HCT116 (cell line): Measurements from ENCODE around the gene DAGLB. TPM values are rescaled to one million over a fixed set of nuclear protein-coding genes. Genes with fewer than 3 reads are reported as not detected.

Experiments used
- ATAC-seq: fragments of 200-7000 bp; cut with Tn5 transposase; 2 replicates; pipeline ENCODE4 v1.9.1; 2020; ENCODE audit warnings: mild to moderate bottlenecking, moderate library complexity
- BruUV-seq: library from RNA; stranded (reverse); fragments of 400-500 nt; replicated peaks from 2 replicates; lab custom pipeline; 2021; lab: Mats Ljungman, UMichigan
- CTCF ChIA-PET: fragments of 300-600 bp; sonication (Branson Sonifier 250); formaldehyde crosslinking; loops from one replicate; lab custom pipeline; 2021; ENCODE audit warnings: antibody characterized with exemption; lab: Charles Lee
- POLR2A ChIA-PET: fragments of 300-600, 350-600 bp; sonication (Branson Sonifier 250); formaldehyde crosslinking; loops from one replicate; lab custom pipeline; 2021; ENCODE audit warnings: antibody characterized with exemption; lab: Charles Lee
- RAD21 ChIA-PET, 2 experiments: fragments of 300-600 bp; sonication (Branson Sonifier 250); formaldehyde crosslinking; loops; one replicate each; lab custom pipeline; 2023; ENCODE audit warnings: low total read pairs in 2 of 2; ENCODE audit not compliant: uncharacterized antibody in 2 of 2, unreplicated experiment in 2 of 2, low non-redundant PET in 1 of 2; lab: Charles Lee
- DNase-seq: peaks from one replicate; pipeline ENCODE4 v3.0.0-alpha.2; 2010; ENCODE audit warnings: low read depth, low spot score
- H2AFZ ChIP-seq: fragments of 200-600 bp; shearing (Covaris generic), sonication (generic); 2 replicates; pipeline ENCODE4 v1.6.1; 2017; ENCODE audit warnings: low read depth, mixed run types, mixed read lengths, antibody characterized with exemption, low read length; ENCODE audit not compliant: poor library complexity, severe bottlenecking
- H3K27ac ChIP-seq: 2 replicates; pipeline ENCODE4 v1.5.1; 2012; ENCODE audit warnings: low read depth, low read length
- H3K27me3 ChIP-seq: fragments of 200-600 bp; sonication (generic); 2 replicates; pipeline ENCODE4 v1.6.1; 2016; ENCODE audit warnings: mixed run types, low read length, mixed read lengths; ENCODE audit not compliant: insufficient read depth
- H3K36me3 ChIP-seq, 2 experiments: fragments of 200-500 bp in 1 of 2; fragments of 200-600 bp in 1 of 2; sonication (Bioruptor generic) in 1 of 2; sonication (generic) in 1 of 2; 2 replicates each; pipeline versions ENCODE4 v1.5.1 to v1.6.1; 2014 to 2016; ENCODE audit warnings: low read length in 2 of 2, inconsistent platforms in 1 of 2, mixed read lengths in 1 of 2, mixed run types in 1 of 2; ENCODE audit not compliant: insufficient read depth in 2 of 2, control insufficient read depth in 1 of 2
- H3K4me1 ChIP-seq, 2 experiments: fragments of 200-600 bp in 1 of 2; sonication (generic) in 1 of 2; 2 replicates each; pipeline versions ENCODE4 v1.5.1 to v1.6.1; 2012 to 2017; ENCODE audit warnings: low read length in 2 of 2, inconsistent platforms in 1 of 2, mild to moderate bottlenecking in 1 of 2, mixed read lengths in 1 of 2, mixed run types in 1 of 2, moderate library complexity in 1 of 2; ENCODE audit not compliant: insufficient read depth in 2 of 2, control insufficient read depth in 1 of 2
- H3K4me2 ChIP-seq: fragments of 200-600 bp; sonication (generic); 2 replicates; pipeline ENCODE4 v1.6.1; 2017; ENCODE audit warnings: mixed run types, low read length, mixed read lengths
- H3K4me3 ChIP-seq, 2 experiments: fragments of 200-600 bp in 1 of 2; sonication (generic) in 1 of 2; replicated peaks in 1 of 2; 2 replicates each; pipeline ENCODE4 v1.5.1; 2011 to 2016; ENCODE audit warnings: low read length in 2 of 2, control low read depth in 1 of 2, low read depth in 1 of 2, mild to moderate bottlenecking in 1 of 2, mixed read lengths in 1 of 2, mixed run types in 1 of 2
- H3K79me2 ChIP-seq: fragments of 200-600 bp; sonication (generic); 2 replicates; pipeline ENCODE4 v1.6.1; 2017; ENCODE audit warnings: mild to moderate bottlenecking, mixed run types, low read length, moderate library complexity, mixed read lengths; ENCODE audit not compliant: insufficient read depth
- H3K9ac ChIP-seq: fragments of 200-600 bp; sonication (generic); 2 replicates; pipeline ENCODE4 v1.6.1; 2016; ENCODE audit warnings: low read length, mixed read lengths
- H3K9me2 ChIP-seq: fragments of 200-600 bp; sonication (generic), shearing (Covaris generic); 2 replicates; pipeline ENCODE4 v1.6.1; 2017; ENCODE audit warnings: mixed run types, mild to moderate bottlenecking, moderate library complexity; ENCODE audit not compliant: insufficient read depth
- H3K9me3 ChIP-seq, 2 experiments: fragments of 200-500 bp in 1 of 2; fragments of 200-600 bp in 1 of 2; sonication (Bioruptor generic) in 1 of 2; sonication (generic) in 1 of 2; 2 replicates each; pipeline ENCODE4 v1.6.1; 2014 to 2017; ENCODE audit warnings: low read length in 2 of 2, mixed read lengths in 2 of 2, inconsistent platforms in 1 of 2, low read depth in 1 of 2, mild to moderate bottlenecking in 1 of 2, mixed run types in 1 of 2, moderate library complexity in 1 of 2; ENCODE audit not compliant: control insufficient read depth in 1 of 2, insufficient read depth in 1 of 2
- H4K20me1 ChIP-seq: fragments of 200-600 bp; sonication (generic), shearing (Covaris generic); 2 replicates; pipeline ENCODE4 v1.6.1; 2017; ENCODE audit warnings: mixed run types, mild to moderate bottlenecking, moderate library complexity; ENCODE audit not compliant: insufficient read depth
- RAD21 ChIP-seq: IDR thresholded peaks from 2 replicates; pipeline ENCODE4 v1.6.1; 2012; ENCODE audit warnings: low read depth, mild to moderate bottlenecking
- SP1 ChIP-seq: IDR thresholded peaks from 2 replicates; pipeline ENCODE4 v1.6.1; 2012; ENCODE audit warnings: low read depth
- SRF ChIP-seq: IDR thresholded peaks from 2 replicates; pipeline ENCODE4 v1.6.1; 2012; ENCODE audit warnings: low read depth
- intact Hi-C: fragments of 100-400 bp; cut with micrococcal nuclease; formaldehyde crosslinking; loops from 2 replicates; pipeline ENCODE4 v1.10.0; 2022
- total RNA-seq: library from RNA; stranded (reverse); gene quantifications from one replicate; pipeline ENCODE4 v1.2.1, GENCODE V29; 2021; ENCODE audit not compliant: unreplicated experiment
- TF ChIP-seq, protein P1 (sequence below), 3 experiments: fragments of 200-600 bp in 1 of 3; sonication (generic) in 1 of 3; IDR thresholded peaks in 2 of 3; conservative IDR thresholded peaks in 1 of 3; 2 replicates each; pipeline ENCODE4 v1.5.1; 2012 to 2017; ENCODE audit warnings: low read depth in 2 of 3, low read length in 2 of 3, antibody characterized with exemption in 1 of 3, borderline replicate concordance in 1 of 3, control low read depth in 1 of 3, mild to moderate bottlenecking in 1 of 3, mixed read lengths in 1 of 3, mixed run types in 1 of 3, moderate library complexity in 1 of 3; ENCODE audit not compliant: insufficient read depth in 1 of 3

The DAGLB gene
- total RNA-seq, 1 experiment from 2014 or later, result 30.2 TPM

DNA sequence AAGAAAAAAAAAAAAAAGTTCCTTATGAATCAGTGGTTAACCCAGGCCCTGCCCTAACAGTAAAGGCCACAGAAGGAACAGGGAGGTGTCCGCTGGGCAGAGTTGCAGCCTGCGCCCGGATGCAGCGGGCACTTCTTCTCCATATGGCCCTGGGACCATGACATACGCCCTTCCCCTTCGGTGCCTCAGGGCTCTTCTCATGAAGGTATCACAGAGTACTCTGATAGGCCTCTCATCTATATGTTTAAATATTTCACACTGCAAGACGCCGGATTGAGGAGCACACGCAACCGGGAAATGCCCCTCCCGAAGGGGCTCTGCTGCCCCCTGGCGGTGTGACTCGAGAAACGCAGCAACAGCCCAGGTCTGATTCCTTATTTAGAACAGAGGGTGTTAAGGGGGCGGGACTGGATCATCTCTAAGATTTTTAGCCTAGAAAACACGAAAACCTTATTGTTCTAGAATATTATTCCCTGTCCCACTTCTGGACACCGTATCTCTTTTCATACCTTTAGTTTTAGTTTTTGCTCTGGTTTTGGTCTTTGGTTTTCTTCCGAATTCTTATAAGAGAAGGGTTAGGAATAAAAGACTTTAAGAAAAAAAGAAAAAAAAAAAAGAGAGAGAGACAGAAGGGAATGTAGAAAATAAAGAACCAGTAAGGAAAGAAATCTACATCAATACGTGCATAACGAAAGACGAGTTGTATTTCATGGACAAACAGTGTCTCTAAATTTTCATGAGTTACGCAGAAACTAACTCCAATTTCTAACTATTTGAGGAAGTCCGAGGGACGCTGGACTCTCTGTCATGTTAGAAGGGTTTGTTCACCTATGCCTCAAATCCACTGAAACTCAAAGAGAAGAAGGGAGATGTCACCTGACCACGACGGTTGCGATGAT is 12.0 kb downstream of the DAGLB start:
- POLR2A ChIA-PET, result no interaction called here
- H3K36me3 ChIP-seq, result peaks cover 8 to 35% of the 10 kb centered on the region in 2 experiments
- DNase-seq, result no peak

More for the DNA sequence above, 12.0 kb downstream of the DAGLB start:
- Histone ChIP-seq H3K4me1 (peaks cover 36 to 80% of the 10 kb centered on the region in 2 experiments), H3K79me2 (peaks cover 95% of the 10 kb centered on the region), H3K9me3 (no peaks in the 10 kb centered on the region), H2AFZ (no peak overlapping the region), H3K9me2 (no peaks in the 10 kb centered on the region), H3K27ac (peak overlapping the region; percentile 66), H3K9ac (0 out of 2 replicates have a peak overlapping the region, but pooled peaks have one; percentile 13), H3K4me2 (peak overlapping the region; percentile 52), H3K4me3 (no peak overlapping the region), H4K20me1 (peaks cover 6% of the 10 kb centered on the region; the same call in 1 of the 2 replicates), H3K27me3 (no peaks in the 10 kb centered on the region)
- peak; percentile 88 for ATAC-seq
- intact Hi-C loops, result loop anchor here (1.0 to 2.0 kb wide), 2 partner anchors 275 to 438 kb away; no protein-coding TSS in a partner anchor
- RAD21 ChIA-PET, result no interaction called here
- BruUV-seq, result TSS peak; percentile 21
- TF ChIP-seq, protein P1, sequence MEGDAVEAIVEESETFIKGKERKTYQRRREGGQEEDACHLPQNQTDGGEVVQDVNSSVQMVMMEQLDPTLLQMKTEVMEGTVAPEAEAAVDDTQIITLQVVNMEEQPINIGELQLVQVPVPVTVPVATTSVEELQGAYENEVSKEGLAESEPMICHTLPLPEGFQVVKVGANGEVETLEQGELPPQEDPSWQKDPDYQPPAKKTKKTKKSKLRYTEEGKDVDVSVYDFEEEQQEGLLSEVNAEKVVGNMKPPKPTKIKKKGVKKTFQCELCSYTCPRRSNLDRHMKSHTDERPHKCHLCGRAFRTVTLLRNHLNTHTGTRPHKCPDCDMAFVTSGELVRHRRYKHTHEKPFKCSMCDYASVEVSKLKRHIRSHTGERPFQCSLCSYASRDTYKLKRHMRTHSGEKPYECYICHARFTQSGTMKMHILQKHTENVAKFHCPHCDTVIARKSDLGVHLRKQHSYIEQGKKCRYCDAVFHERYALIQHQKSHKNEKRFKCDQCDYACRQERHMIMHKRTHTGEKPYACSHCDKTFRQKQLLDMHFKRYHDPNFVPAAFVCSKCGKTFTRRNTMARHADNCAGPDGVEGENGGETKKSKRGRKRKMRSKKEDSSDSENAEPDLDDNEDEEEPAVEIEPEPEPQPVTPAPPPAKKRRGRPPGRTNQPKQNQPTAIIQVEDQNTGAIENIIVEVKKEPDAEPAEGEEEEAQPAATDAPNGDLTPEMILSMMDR (IDR thresholded peaks at IDR 0.05 in 2 of 3, conservative IDR thresholded peaks at IDR 0.05 in 1 of 3; ENCODE audit: borderline replicate concordance in 1 of 3, insufficient read depth in 1 of 3, low read depth in 2 of 3, low read length in 2 of 3), result peak; percentile 73 to 98 (median 95); a peak in 5 of 6 replicates
- TF ChIP-seq SP1 (no peak), RAD21 (peak; percentile 92), SRF (peak; percentile 75)
- CTCF ChIA-PET, result interaction anchor here (0.6 to 1.3 kb wide), 2 partner anchors 12 to 276 kb away, joined by 3 read pairs; partner anchors contain the start of gene DAGLB
